Bone marrow (tissue), 2 donors: Measurements from ENCODE around the gene DCN.
"Not testable (repeated sequence)": the region's sequence is repeated elsewhere in the genome, so short reads cannot be mapped to it uniquely, and the experiment has no call there.

ENCODE experiments used
- DNase-seq, 2 donors: peaks; one replicate each; lab custom pipeline; 2025; lab: John Stamatoyannopoulos, UW

DCN gene

DNA sequence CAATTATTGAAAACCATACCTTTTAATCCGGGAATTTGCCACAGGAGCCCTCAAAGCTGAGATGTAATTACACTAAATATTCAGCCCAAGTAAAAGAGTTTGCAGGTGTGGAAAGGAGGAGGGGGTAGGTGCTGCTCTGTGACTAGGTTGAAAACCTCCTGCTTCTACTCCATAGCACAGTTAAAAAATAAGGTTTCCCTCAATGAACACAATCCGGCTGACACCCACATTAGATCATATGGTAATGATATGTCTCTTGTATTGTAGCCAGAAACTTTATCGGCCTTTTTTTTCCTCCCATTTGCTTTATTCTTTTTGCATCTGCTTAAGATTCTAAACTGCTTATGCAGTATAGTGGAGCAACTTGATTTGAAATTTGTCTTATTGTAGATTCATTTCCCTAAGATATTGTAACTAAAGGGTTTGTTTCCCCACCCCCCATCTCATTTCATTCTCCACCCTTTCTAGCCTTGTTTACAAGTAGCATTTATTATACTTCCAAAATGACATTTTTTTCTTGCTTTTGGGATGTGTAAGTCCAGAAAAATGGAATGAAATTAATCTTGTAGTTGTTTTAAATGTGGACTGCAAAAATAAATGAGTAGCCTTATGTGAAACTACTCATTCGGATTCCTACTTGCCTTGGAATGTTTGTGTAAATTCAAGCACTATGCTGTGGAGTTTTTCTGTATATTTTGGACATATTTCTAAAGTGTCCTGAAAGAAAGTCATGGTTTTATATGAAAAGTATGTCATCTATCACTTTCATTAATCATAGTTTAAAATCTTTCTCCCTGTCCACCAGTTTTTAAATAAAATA lies at the start of gene DCN:
Gene DCN, minus strand, starts transcription at position 182 of the 820 bp plus-strand sequence. CDS start 4,265 bp downstream, outside the sequence.
- no peak for DNase-seq

GRCh38 chr12:91230841-91231240 lies 48.2 kb upstream of the DCN start:
- no peak for DNase-seq

- no peak for DNase-seq
Measured at GRCh38 chr12:91226951-91227350, 44.3 kb upstream of the DCN start.

GRCh38 chr12:91225316-91225715 lies 42.7 kb upstream of the DCN start:
- no peak for DNase-seq

GRCh38 chr12:91224401-91224800 lies 41.8 kb upstream of the DCN start:
- DNase-seq, result no peak

DNA sequence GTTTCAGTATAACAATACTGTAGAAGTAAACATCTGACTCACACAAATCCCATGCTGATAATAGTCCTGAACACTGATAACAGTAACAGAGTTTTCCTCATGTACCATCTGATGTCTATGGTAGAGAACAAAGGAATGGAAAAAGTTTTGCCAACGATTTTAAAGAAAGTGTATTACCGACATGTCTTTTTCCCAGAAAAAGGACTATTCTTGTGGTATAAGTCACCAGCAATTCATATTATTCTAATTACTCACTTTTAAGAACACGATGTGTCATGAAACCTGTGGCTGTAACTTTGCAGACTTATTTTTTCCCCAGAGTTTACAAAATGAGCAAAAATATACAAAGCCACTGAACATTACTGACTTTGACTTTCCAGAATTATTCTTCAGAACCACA lies 40.1 kb upstream of the DCN start:
- no peak for DNase-seq

- DNase-seq, result no peak
Measured at GRCh38 chr12:91219919-91220318, 37.3 kb upstream of the DCN start.

DNA sequence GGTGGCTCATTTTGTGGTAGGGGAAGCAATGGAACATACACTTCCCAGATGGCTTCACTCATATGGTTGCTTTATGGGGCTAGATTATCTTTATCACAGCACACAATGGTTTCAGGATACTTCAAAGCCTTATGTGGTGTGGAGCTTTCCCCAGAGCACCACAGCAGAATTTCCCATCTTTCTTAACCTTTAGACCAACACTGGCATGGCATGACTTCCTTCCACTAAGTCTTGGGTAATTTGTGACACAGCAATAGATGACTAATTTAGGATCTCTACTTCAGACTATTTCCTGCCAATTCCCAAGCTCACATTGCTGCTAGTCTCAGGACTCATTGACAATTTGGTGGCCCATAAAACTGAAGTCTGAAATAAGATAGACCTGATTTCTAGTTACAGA lies 36.9 kb upstream of the DCN start:
- no peak for DNase-seq

GRCh38 chr12:91216871-91217270 lies 34.3 kb upstream of the DCN start:
- no peak for DNase-seq

GRCh38 chr12:91215940-91216454 lies 33.4 kb upstream of the DCN start:
- no peak for DNase-seq

DNA sequence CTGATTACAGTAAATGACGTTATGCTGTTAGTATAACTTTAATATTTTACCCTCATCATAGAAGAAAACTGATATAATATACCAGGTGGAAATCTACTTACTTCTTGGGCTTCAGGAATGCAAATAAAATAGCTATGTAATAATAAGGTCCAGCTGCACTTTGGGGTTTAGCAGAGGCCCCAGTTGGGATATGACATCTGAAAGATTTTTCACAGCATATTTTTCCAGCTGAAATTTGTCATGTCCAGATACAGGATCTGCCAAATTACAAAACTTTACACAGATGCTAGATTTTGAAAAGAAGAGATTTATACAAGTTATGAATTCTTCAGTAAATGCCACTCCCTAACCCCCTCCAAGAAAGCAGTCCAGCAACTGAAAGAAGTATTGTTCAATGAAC lies 29.2 kb upstream of the DCN start:
- no peak for DNase-seq

DNA sequence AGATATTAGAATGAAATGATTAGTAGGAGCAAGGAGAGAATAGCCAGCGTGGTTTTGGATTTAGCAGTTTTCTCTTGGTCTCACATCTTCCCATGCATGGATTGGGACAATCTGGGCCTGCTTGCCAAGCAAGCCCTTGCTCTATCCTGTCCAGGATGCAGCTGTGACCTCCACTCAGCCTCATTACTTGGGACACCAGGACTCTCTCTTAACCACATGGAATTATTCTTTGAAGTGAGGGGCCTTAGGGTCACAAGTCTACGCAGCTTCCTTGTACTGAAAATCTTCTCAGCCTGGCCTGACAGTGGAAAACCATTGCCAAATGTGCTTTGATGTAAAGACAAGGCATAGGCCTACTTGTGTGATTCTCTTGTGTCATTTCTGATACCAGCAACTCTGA lies 28.0 kb upstream of the DCN start:
- no peak for DNase-seq

GRCh38 chr12:91210144-91210543 lies 27.5 kb upstream of the DCN start:
- no peak for DNase-seq

DNA sequence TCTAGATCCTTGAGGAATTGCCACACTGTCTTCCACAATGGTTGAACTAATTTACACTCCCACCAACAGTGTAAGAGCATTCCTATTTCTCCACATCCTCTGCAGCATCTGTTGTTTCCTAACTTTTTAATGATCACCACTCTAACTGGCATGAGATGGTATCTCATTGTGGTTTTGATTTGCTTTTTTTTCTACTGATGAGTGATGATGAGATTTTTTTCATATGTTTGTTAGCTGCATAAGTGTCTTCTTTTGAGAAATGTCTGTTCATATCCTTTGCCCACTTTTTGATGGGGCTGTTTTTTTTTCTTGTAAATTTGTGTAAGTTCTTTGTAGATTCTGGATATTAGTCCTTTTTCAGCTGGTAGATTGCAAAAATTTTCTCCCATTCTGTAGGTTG lies 24.7 kb upstream of the DCN start:
- DNase-seq, result not testable (repeated sequence)

- DNase-seq, result no peak
Measured at GRCh38 chr12:91205811-91206210, 23.2 kb upstream of the DCN start.

DNA sequence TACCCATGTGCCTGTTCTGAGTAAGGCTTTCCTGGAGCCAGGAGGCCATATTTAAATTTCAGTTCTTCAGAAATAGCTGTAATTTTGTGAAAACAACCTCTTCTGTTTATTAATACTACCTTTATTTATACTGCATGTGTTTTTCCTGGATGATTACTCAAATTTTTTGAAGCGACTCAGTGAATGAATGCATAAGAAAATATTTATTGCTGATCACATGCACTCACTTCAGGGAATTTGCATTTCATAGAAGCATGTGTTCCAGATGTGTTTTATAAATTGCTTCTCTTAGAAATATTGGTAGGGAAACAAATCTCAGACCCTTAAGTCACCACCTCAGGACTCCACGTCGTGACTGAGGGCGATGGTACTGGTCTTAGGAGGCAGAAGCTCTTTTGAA lies 21.8 kb upstream of the DCN start:
- DNase-seq, result no peak

DNA sequence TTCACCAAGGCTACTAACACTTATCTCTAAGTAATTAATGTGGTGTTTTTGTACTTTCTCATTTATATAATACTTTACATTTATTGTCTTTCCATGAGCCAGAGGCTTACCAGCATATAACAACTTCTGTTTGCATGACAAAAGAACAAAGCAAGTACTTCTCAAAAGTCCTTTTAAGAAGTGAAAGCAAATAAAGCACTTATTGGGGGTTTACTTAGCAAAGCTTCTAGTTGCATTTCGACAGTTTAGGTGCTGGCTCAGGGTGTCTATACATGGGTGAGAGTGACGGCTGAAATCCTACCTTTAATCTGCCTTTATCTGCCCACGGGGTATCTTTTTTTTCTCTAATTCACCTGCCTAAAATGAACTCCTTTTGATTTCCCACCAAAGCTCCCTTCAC lies 21.0 kb upstream of the DCN start:
- DNase-seq, result no peak

DNA sequence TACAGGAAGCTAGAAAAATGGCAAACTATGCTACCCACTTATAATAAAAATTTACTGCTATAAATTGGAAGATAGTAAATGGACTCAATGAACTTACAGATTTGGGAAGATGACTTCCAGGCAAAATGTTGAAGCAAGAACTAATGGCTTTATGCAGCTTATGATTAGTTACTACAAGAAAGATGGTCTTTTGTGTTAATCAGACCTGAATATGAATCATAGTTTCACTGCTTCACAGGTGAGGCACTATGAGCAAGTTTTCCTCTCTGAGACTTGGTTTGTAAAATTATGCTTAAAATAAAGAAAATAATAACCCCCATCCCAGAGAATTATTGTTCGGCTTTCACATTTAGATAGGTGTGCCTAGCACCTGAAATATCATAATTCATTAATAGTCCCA lies 19.8 kb upstream of the DCN start:
- DNase-seq, result no peak

DNA sequence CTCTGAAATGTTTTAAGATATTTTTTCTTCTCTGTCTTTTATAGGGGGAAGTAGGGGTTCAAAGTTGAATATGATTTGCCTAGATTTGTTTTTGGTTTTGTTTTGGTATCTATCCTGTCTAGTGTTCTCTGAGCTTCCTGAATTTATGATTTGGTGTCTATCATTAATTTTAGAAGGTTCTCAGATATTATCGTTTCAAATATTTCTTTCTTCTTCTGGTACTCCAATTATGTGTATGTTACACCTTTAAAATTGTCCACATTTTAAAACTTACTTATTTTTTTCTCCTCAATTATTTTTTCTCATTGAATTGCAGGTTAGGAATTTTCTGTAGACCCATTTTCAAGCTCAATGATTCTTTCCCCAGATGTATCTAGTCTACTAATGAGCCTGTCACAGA lies 13.8 kb upstream of the DCN start:
- DNase-seq, result no peak

DNA sequence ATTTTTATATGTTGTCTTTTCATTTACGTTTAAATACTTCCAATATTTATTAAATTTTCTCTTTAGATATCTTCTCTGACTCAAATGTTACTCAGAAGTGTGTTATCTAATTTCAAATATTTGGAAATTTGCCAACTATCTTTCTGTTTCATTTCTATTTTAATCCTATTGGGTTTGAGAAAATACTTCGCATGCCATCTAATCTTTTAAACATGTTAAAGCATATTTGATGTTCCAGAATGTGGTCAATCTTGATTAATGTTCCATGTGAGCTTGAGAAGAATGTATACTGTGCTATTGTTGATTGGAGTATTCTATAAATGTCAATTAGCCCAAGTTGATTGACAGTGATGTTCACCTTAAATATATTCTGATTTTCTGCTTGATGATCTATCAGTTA lies 11.9 kb upstream of the DCN start:
- no peak for DNase-seq

DNA sequence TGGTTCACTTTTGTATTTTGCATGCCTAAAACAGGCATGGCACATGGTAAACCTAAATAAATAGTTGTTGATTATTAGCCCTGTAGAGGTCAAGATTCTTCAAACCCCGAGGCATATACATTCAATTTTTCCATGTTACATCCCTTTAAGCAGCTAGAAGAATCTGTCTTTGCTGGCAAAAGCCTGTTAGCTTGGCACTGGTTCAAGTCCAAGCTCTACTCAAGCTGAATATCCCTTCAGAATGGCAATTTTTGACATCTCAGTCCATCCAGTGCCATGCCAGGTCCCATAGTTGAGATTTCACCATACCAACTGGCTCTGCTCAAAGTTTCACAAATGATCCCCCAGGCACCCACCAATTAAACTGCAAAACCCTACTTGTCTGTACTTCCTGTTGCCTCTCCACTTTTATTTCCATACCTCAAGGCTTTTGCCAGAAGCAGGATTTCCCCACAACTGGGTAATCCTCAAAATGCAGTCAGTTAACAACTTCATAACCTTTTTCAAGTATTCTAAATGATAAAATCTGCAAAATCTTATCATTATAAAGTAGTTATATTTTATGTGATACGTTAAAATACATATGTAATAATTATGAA lies 9.0 kb upstream of the DCN start:
- DNase-seq, result no peak

- DNase-seq, result no peak
Measured at GRCh38 chr12:91189516-91189915, 6.9 kb upstream of the DCN start.

- DNase-seq, result no peak
Measured at GRCh38 chr12:91188778-91189177, 6.2 kb upstream of the DCN start.

DNA sequence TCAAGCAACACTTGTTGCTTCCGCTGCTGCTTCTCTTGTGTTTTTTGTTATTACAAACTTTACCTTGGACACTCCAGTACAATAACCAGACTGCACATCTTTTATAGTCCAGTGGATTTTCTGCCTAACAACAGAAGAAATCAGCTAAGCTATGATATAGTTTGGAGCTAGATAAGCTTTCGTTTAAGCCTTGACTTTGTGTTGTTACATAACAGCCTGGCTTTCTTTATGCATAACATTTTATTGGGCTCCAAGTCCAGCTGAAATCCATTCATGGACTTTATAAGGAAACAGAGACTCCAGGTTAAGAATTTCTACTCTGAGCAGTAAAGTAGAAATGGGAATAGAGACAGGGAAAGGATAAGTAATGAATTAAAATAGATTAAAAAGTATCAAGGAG lies 3.5 kb upstream of the DCN start:
- no peak for DNase-seq
